ENCODE measurements around the gene PACC1. TPM values are rescaled to one million over a fixed set of nuclear protein-coding genes. Genes with fewer than 3 reads are reported as not detected.

The PACC1 gene
- total RNA-seq, 2 donors from 2014 or later: 5.2 to 6.7 TPM

- DNase-seq (ENCODE audit: low spot score): no peak
Observed at GRCh38 chr1:212446333-212446732, 31.6 kb upstream of the PACC1 start.

GRCh38 chr1:212442408-212442807 lies 27.7 kb upstream of the PACC1 start:
- intact Hi-C loops (cut with DNase I): no loop called here
- no peak for DNase-seq (ENCODE audit: low spot score)

More at GRCh38 chr1:212446333-212446732, 31.6 kb upstream of the PACC1 start:
- intact Hi-C loops (cut with DNase I): no loop called here

GRCh38 chr1:212440419-212440818 lies 25.7 kb upstream of the PACC1 start:
- DNase-seq (ENCODE audit: low spot score): no peak
- intact Hi-C loops (cut with DNase I): no loop called here

GRCh38 chr1:212438831-212439237 lies 24.1 kb upstream of the PACC1 start:
- no peak for DNase-seq (ENCODE audit: low spot score)
- intact Hi-C loops (cut with DNase I): no loop called here

GRCh38 chr1:212437179-212437798 lies 22.6 kb upstream of the PACC1 start:
- intact Hi-C loops (cut with DNase I): no loop called here
- DNase-seq (ENCODE audit: low spot score): no peak

GRCh38 chr1:212434992-212435391 lies 20.3 kb upstream of the PACC1 start:
- intact Hi-C loops (cut with DNase I): no loop called here
- no peak for DNase-seq (ENCODE audit: low spot score)

- no peak for DNase-seq (ENCODE audit: low spot score)
- intact Hi-C loops (cut with DNase I): no loop called here
Observed at GRCh38 chr1:212433577-212434462, 19.1 kb upstream of the PACC1 start.

GRCh38 chr1:212432661-212433576 lies 18.2 kb upstream of the PACC1 start, which contains the start of gene NENF:
TSS of gene NENF (plus strand) at chr1:212432920. CDS start at chr1:212432944, 24 bp downstream.
- peak; percentile 94 for DNase-seq (ENCODE audit: low spot score)
- intact Hi-C loops (cut with DNase I): no loop called here

- intact Hi-C loops (cut with DNase I): no loop called here
Observed at GRCh38 chr1:212432272-212432660, 17.6 kb upstream of the PACC1 start.

GRCh38 chr1:212431644-212432043 lies 17.0 kb upstream of the PACC1 start:
- DNase-seq (ENCODE audit: low spot score): no peak
- intact Hi-C loops (cut with DNase I): no loop called here

More at GRCh38 chr1:212432272-212432660, 17.6 kb upstream of the PACC1 start:
- DNase-seq (ENCODE audit: low spot score): no peak

- intact Hi-C loops (cut with DNase I): no loop called here
- DNase-seq (ENCODE audit: low spot score): no peak
Observed at GRCh38 chr1:212430955-212431394, 16.3 kb upstream of the PACC1 start.

- no peak for DNase-seq (ENCODE audit: low spot score)
- intact Hi-C loops (cut with DNase I): no loop called here
Observed at GRCh38 chr1:212430416-212430815, 15.7 kb upstream of the PACC1 start.

GRCh38 chr1:212428496-212428895 lies 13.8 kb upstream of the PACC1 start:
- intact Hi-C loops (cut with DNase I): no loop called here
- DNase-seq (ENCODE audit: low spot score): no peak

- intact Hi-C loops (cut with DNase I): no loop called here
- DNase-seq (ENCODE audit: low spot score): no peak
Observed at GRCh38 chr1:212423879-212424278, 9.2 kb upstream of the PACC1 start.

- no peak for DNase-seq (ENCODE audit: low spot score)
- intact Hi-C loops (cut with DNase I): no loop called here
Observed at GRCh38 chr1:212421165-212421564, 6.5 kb upstream of the PACC1 start.

- DNase-seq (ENCODE audit: low spot score): no peak
- intact Hi-C loops (cut with DNase I): no loop called here
Observed at GRCh38 chr1:212415107-212415841, 588 bp upstream of the PACC1 start.

GRCh38 chr1:212413902-212414327 lies 771 bp downstream of the PACC1 start:
- DNase-seq (ENCODE audit: low spot score): no peak
- intact Hi-C loops (cut with DNase I): no loop called here

- no peak for DNase-seq (ENCODE audit: low spot score)
- intact Hi-C loops (cut with DNase I): no loop called here
Observed at GRCh38 chr1:212412374-212412773, 2.3 kb downstream of the PACC1 start.

Measured in posterior vena cava (tissue), 2 donors.